Keratinocyte (primary cell): ENCODE results near the gene SOCS4. TPM values are rescaled to one million over a fixed set of nuclear protein-coding genes. Genes with fewer than 3 reads are reported as not detected.

ENCODE experiments used
- DNase-seq: peaks from one replicate; pipeline ENCODE4 v3.0.0-alpha.2; 2011; ENCODE audit warnings: low read depth, missing footprints, low spot score
- FAIRE-seq: peaks from 2 replicates; lab custom pipeline; 2011; peaks lifted over from hg19 to GRCh38; lab: Jason Lieb, UNC
- H2AFZ ChIP-seq: 2 replicates; pipeline ENCODE4 v1.6.0; 2012; ENCODE audit warnings: low read length, control low read depth, inconsistent platforms; ENCODE audit not compliant: control insufficient read depth
- H3K27ac ChIP-seq: 2 replicates; pipeline ENCODE4 v1.5.1; 2011; ENCODE audit warnings: low read length; ENCODE audit not compliant: control insufficient read depth, insufficient read depth
- H3K27me3 ChIP-seq: 3 replicates; pipeline ENCODE4 v1.6.0; 2011; ENCODE audit warnings: low read length; ENCODE audit not compliant: control insufficient read depth, insufficient read depth; ENCODE audit errors: extremely low read depth
- H3K36me3 ChIP-seq, 2 experiments: 2 replicates in 1 of 2; 3 replicates in 1 of 2; pipeline ENCODE4 v1.5.1; 2011; ENCODE audit warnings: low read length in 2 of 2, mild to moderate bottlenecking in 1 of 2; ENCODE audit not compliant: control insufficient read depth in 2 of 2, insufficient read depth in 2 of 2; ENCODE audit errors: extremely low read depth in 1 of 2
- H3K4me1 ChIP-seq: 3 replicates; pipeline ENCODE4 v1.5.1; 2011; ENCODE audit warnings: low read length; ENCODE audit not compliant: control insufficient read depth, insufficient read depth; ENCODE audit errors: extremely low read depth
- H3K4me2 ChIP-seq: 3 replicates; pipeline ENCODE4 v1.6.0; 2011; ENCODE audit warnings: low read depth, low read length; ENCODE audit not compliant: control insufficient read depth, insufficient read depth; ENCODE audit errors: extremely low read depth
- H3K4me3 ChIP-seq, 3 experiments: fragments of 200-600 bp in 1 of 3; sonication (generic) in 1 of 3; 2 replicates in 2 of 3; 3 replicates in 1 of 3; pipeline ENCODE4 v1.5.1; 2011 to 2016; ENCODE audit warnings: low read length in 3 of 3, mild to moderate bottlenecking in 3 of 3, control low read depth in 2 of 3, inconsistent platforms in 1 of 3, low read depth in 1 of 3, mixed read lengths in 1 of 3, mixed run types in 1 of 3, moderate library complexity in 1 of 3; ENCODE audit not compliant: control insufficient read depth in 2 of 3, insufficient read depth in 2 of 3; ENCODE audit errors: extremely low read depth in 1 of 3
- H3K79me2 ChIP-seq: 2 replicates; pipeline ENCODE4 v1.6.0; 2012; ENCODE audit warnings: low read length; ENCODE audit not compliant: control insufficient read depth, insufficient read depth
- H3K9ac ChIP-seq: 3 replicates; pipeline ENCODE4 v1.6.0; 2011; ENCODE audit warnings: low read length; ENCODE audit not compliant: control insufficient read depth, insufficient read depth; ENCODE audit errors: extremely low read depth
- H3K9me1 ChIP-seq: 3 replicates; pipeline ENCODE4 v1.6.0; 2011; ENCODE audit warnings: low read length; ENCODE audit not compliant: control insufficient read depth, insufficient read depth; ENCODE audit errors: extremely low read depth
- H3K9me3 ChIP-seq: 2 replicates; pipeline ENCODE4 v1.5.1; 2012; ENCODE audit warnings: low read depth, low read length; ENCODE audit not compliant: control insufficient read depth
- H4K20me1 ChIP-seq: 3 replicates; pipeline ENCODE4 v1.6.0; 2011; ENCODE audit warnings: low read length; ENCODE audit not compliant: control insufficient read depth, insufficient read depth; ENCODE audit errors: extremely low read depth
- CTCF ChIP-seq, 3 experiments: IDR thresholded peaks in 1 of 3; conservative IDR thresholded peaks in 1 of 3; optimal IDR thresholded peaks in 1 of 3; 2 replicates in 2 of 3; 3 replicates in 1 of 3; pipeline versions ENCODE3 to v1.5.1; 2011; ENCODE audit warnings: low read length in 3 of 3, mild to moderate bottlenecking in 3 of 3, moderate library complexity in 2 of 3, control low read depth in 1 of 3, inconsistent platforms in 1 of 3; ENCODE audit not compliant: insufficient read depth in 2 of 3; ENCODE audit errors: extremely low read depth in 1 of 3
- EZH2 ChIP-seq: IDR thresholded peaks from one replicate; pipeline ENCODE4 v1.6.1; 2012; ENCODE audit warnings: inconsistent platforms, mild to moderate bottlenecking, low read length, moderate library complexity
- dilution Hi-C: fragments of 300-500 bp; cut with MboI; formaldehyde crosslinking; loops from one replicate; pipeline ENCODE4 v1.7.0; 2020; ENCODE audit warnings: low sequenced_read_pairs; ENCODE audit not compliant: extremely low pct_ligation_motif_present
- polyA plus RNA-seq, 5 experiments: library from polyadenylated mRNA; depleted of rRNA in 3 of 5; stranded (reverse) in 3 of 5; stranded (forward) in 1 of 5; unstranded in 1 of 5; fragments of >200 nt; gene quantifications; 1 replicate in 1 of 5; 2 replicates in 3 of 5; 3 replicates in 1 of 5; pipeline versions ENCODE4 v1.2.1 to v1.2.3, GENCODE V29; 2011 to 2012; ENCODE audit warnings: missing spikeins in 2 of 5, low read depth in 1 of 5, low replicate concordance in 1 of 5

SOCS4 gene
- polyA plus RNA-seq, 1 donor (not counting 4 experiments of a cell fraction or from before 2014, with no cell fraction given), result 14.1 TPM

- FAIRE-seq (no peak), DNase-seq (no peak)
- Histone ChIP-seq H3K79me2 (peaks cover 31% of the 10 kb centered on the region), H3K9ac (no peak overlapping the region), H3K27ac (no peak overlapping the region), H4K20me1 (peaks cover 12% of the 10 kb centered on the region), H3K27me3 (no peaks in the 10 kb centered on the region), H3K9me1 (no peaks in the 10 kb centered on the region), H3K4me3 (no peak overlapping the region), H2AFZ (no peak overlapping the region), H3K9me3 (no peaks in the 10 kb centered on the region), H3K36me3 (peaks cover 9 to 35% of the 10 kb centered on the region in 2 experiments), H3K4me2 (no peak overlapping the region), H3K4me1 (no peaks in the 10 kb centered on the region)
- TF ChIP-seq CTCF (optimal IDR thresholded peaks at IDR 0.05 in 1 of 3, IDR thresholded peaks at IDR 0.05 in 1 of 3, conservative IDR thresholded peaks at IDR 0.05 in 1 of 3; ENCODE audit: extremely low read depth in 1 of 3, insufficient read depth in 2 of 3, low read length in 3 of 3), result no peak
- no peak for TF ChIP-seq EZH2
- dilution Hi-C loops, result no loop called here
Measured at GRCh38 chr14:55065411-55065810, 38.4 kb downstream of the SOCS4 start.

GRCh38 chr14:55066223-55066622, 39.2 kb downstream of the SOCS4 start:
- no peaks in the 10 kb centered on the region for H3K27me3 ChIP-seq
- dilution Hi-C loops, result no loop called here

More at GRCh38 chr14:55066223-55066622, 39.2 kb downstream of the SOCS4 start:
- peaks cover 22% of the 10 kb centered on the region for H3K79me2 ChIP-seq
- no peak overlapping the region for H2AFZ ChIP-seq
- H3K4me1 ChIP-seq, result peaks cover 6% of the 10 kb centered on the region
- TF ChIP-seq CTCF (optimal IDR thresholded peaks at IDR 0.05 in 1 of 3, IDR thresholded peaks at IDR 0.05 in 1 of 3, conservative IDR thresholded peaks at IDR 0.05 in 1 of 3; ENCODE audit: extremely low read depth in 1 of 3, insufficient read depth in 2 of 3, low read length in 3 of 3), result no peak
- no peak for TF ChIP-seq EZH2
- no peak overlapping the region for H3K27ac ChIP-seq
- no peak overlapping the region for H3K9ac ChIP-seq
- H3K4me3 ChIP-seq, result no peak overlapping the region
- DNase-seq (no peak), FAIRE-seq (no peak)
- H3K9me3 ChIP-seq, result no peaks in the 10 kb centered on the region
- H3K4me2 ChIP-seq, result no peak overlapping the region
- H3K36me3 ChIP-seq, result peaks cover 9 to 31% of the 10 kb centered on the region in 2 experiments
- H4K20me1 ChIP-seq, result peaks cover 5% of the 10 kb centered on the region
- no peaks in the 10 kb centered on the region for H3K9me1 ChIP-seq
